ENCODE results near the gene MRPS22. TPM values are rescaled to one million over a fixed set of nuclear protein-coding genes. Genes with fewer than 3 reads are reported as not detected.

Gene MRPS22
- total and polyA plus RNA-seq, 2 of the 13 experiments (the other 11 are each of a cell fraction or from before 2014, with no cell fraction given) = 52.7 to 113 TPM

- CTCF ChIA-PET (ENCODE audit: low intra/inter-chr PET ratio, low total read pairs) = no interaction called here
- peaks cover 44% of the 10 kb centered on the region for H3K79me2 ChIP-seq (ENCODE audit: insufficient read depth, low read length)
- WGBS (ENCODE audit: low lambda C conversion rate) = 94% methylated on average over 3 of the region's 3 CpGs
These were observed 34.9 kb downstream of the MRPS22 start for GRCh38 chr3:139378587-139379241.

More at GRCh38 chr3:139378587-139379241, 34.9 kb downstream of the MRPS22 start:
- Histone ChIP-seq H3K4me1 (ENCODE audit: insufficient read depth, low read length) (peaks cover 48% of the 10 kb centered on the region), H3K9ac (ENCODE audit: insufficient read depth, low read depth, low read length) (no peak overlapping the region), H3K36me3 (replicated peaks in 1 of 2; ENCODE audit: control insufficient read depth in 1 of 2, insufficient read depth in 2 of 2, low read length in 2 of 2) (peaks cover 9 to 78% of the 10 kb centered on the region in 2 experiments), H3K9me3 (ENCODE audit: low read length) (no peaks in the 10 kb centered on the region), H3K4me3 (replicated peaks in 1 of 3; ENCODE audit: insufficient read depth in 1 of 3, low read depth in 2 of 3, low read length in 3 of 3) (no peak overlapping the region), H3K27me3 (ENCODE audit: control insufficient read depth in 1 of 2, insufficient read depth in 2 of 2, low read length in 2 of 2) (no peaks in the 10 kb centered on the region; a peak in 1 of 5 replicates), H4K20me1 (ENCODE audit: insufficient read depth, low read length) (peaks cover 20% of the 10 kb centered on the region), H3K4me2 (ENCODE audit: low read depth, low read length) (no peak overlapping the region), H2AFZ (ENCODE audit: low read length) (no peak overlapping the region), H3K27ac (ENCODE audit: extremely low read length, insufficient read depth, low read length) (no peak overlapping the region)
- in situ Hi-C loops (cut with HindIII; ENCODE audit: extremely low pct_ligation_motif_present, low pct_unique_long_range_greater_than_20kb) = no loop called here
- DNase-seq (ENCODE audit: low spot score) (peak; percentile 12), ATAC-seq (no peak), FAIRE-seq (peak; percentile 42)
- no TSS peak for BruUV-seq (replicated peaks)
- no peak for TF ChIP-seq SNAI1 (CRISPR knock-in tag; IDR thresholded peaks at IDR 0.05; ENCODE audit: borderline replicate concordance)
- no peak for TF ChIP-seq ZBTB7A (CRISPR knock-in tag; IDR thresholded peaks at IDR 0.05)
- no peak for TF ChIP-seq PLSCR1 (CRISPR knock-in tag; IDR thresholded peaks at IDR 0.05; ENCODE audit: borderline replicate concordance)
- TF ChIP-seq MZF1 (CRISPR knock-in tag; IDR thresholded peaks at IDR 0.05; ENCODE audit: borderline replicate concordance) = no peak
- TF ChIP-seq SALL2 (CRISPR knock-in tag; IDR thresholded peaks at IDR 0.05) = no peak
- TF ChIP-seq ZSCAN12 (CRISPR knock-in tag; IDR thresholded peaks at IDR 0.05) = no peak
- TF ChIP-seq RFX3 (CRISPR knock-in tag; IDR thresholded peaks at IDR 0.05) = no peak
- no peak for TF ChIP-seq ATF4 (CRISPR knock-in tag; IDR thresholded peaks at IDR 0.05)
- TF ChIP-seq ZFP91 (CRISPR knock-in tag; IDR thresholded peaks at IDR 0.05; ENCODE audit: borderline replicate concordance) = no peak
- TF ChIP-seq ZKSCAN5 (CRISPR knock-in tag; IDR thresholded peaks at IDR 0.05) = no peak
- no peak for TF ChIP-seq ZNF773 (CRISPR knock-in tag; IDR thresholded peaks at IDR 0.05; ENCODE audit: borderline replicate concordance)
- TF ChIP-seq MTF1 (CRISPR knock-in tag; IDR thresholded peaks at IDR 0.05) = no peak
- TF ChIP-seq POLR2A (IDR thresholded peaks at IDR 0.05; ENCODE audit: insufficient read depth in 1 of 2, low read depth in 2 of 2, low read length in 2 of 2) = no peak
- TF ChIP-seq ZFX (CRISPR knock-in tag; IDR thresholded peaks at IDR 0.05; ENCODE audit: low read depth) = no peak
- TF ChIP-seq MYNN (CRISPR knock-in tag; IDR thresholded peaks at IDR 0.05; ENCODE audit: low read depth) = no peak
- POLR2A ChIA-PET = interaction anchor here (1.4 to 2.6 kb wide), 2 partner anchors 11 kb away, joined by 4 to 9 read pairs; partner anchors contain the start of gene COPB2
- intact Hi-C loops (cut with micrococcal nuclease; ENCODE audit: unreplicated experiment) = no loop called here

All from HepG2 (cell line).